Glutamatergic neuron (in vitro differentiated cells): ENCODE data around the gene CIC. TPM values are rescaled to one million over a fixed set of nuclear protein-coding genes. Genes with fewer than 3 reads are reported as not detected.

Experiments used
- DNase-seq: peaks from one replicate; pipeline ENCODE4 v3.0.0; 2022
- H3K27ac Mint-ChIP-seq: one replicate; pipeline ENCODE4 v1.8.0; 2020; ENCODE audit warnings: mild to moderate bottlenecking, mixed read lengths, inconsistent platforms; ENCODE audit not compliant: unreplicated experiment
- H3K27me3 Mint-ChIP-seq: one replicate; pipeline ENCODE4 v1.8.0; 2020; ENCODE audit warnings: mild to moderate bottlenecking, moderate library complexity, mixed read lengths, inconsistent platforms; ENCODE audit not compliant: unreplicated experiment
- H3K36me3 Mint-ChIP-seq: one replicate; pipeline ENCODE4 v1.8.0; 2020; ENCODE audit warnings: mild to moderate bottlenecking, mixed read lengths, inconsistent platforms; ENCODE audit not compliant: unreplicated experiment
- H3K4me1 Mint-ChIP-seq: one replicate; pipeline ENCODE4 v1.8.0; 2020; ENCODE audit warnings: mild to moderate bottlenecking, low read depth, mixed read lengths, inconsistent platforms; ENCODE audit not compliant: unreplicated experiment
- H3K4me3 Mint-ChIP-seq: one replicate; pipeline ENCODE4 v1.8.0; 2020; ENCODE audit warnings: mild to moderate bottlenecking, mixed read lengths, inconsistent platforms; ENCODE audit not compliant: unreplicated experiment
- H3K9me3 Mint-ChIP-seq: one replicate; pipeline ENCODE4 v1.8.0; 2020; ENCODE audit warnings: mild to moderate bottlenecking, moderate library complexity, mixed read lengths, inconsistent platforms; ENCODE audit not compliant: unreplicated experiment
- CTCF ChIP-seq: fragments of 200-600 bp; sonication (generic); IDR thresholded peaks from one replicate; pipeline ENCODE4 v1.5.0; 2021; ENCODE audit not compliant: partially characterized antibody, unreplicated experiment
- total RNA-seq: library from RNA; stranded (reverse); fragmentation: NEBNext Ultra II Directional; extraction: Animal tissue kit (Norgen Biotek cat#: 25700); gene quantifications from one replicate; pipeline ENCODE4 v1.2.1, GENCODE V29; 2021; ENCODE audit not compliant: unreplicated experiment

The CIC gene
- total RNA-seq, 1 donor from 2014 or later = 150 TPM

GRCh38 chr19:42278452-42279154, 9.6 kb downstream of the CIC start:
- H3K36me3 Mint-ChIP-seq = no peaks in the 10 kb centered on the region
- H3K27ac Mint-ChIP-seq = peak overlapping the region; percentile 97
- H3K9me3 Mint-ChIP-seq = peaks cover 16% of the 10 kb centered on the region
- DNase-seq = no peak
- H3K27me3 Mint-ChIP-seq = peaks cover 17% of the 10 kb centered on the region
- no peak for TF ChIP-seq CTCF
- peak overlapping the region; percentile 97 for H3K4me3 Mint-ChIP-seq
- peaks cover 28% of the 10 kb centered on the region for H3K4me1 Mint-ChIP-seq

GRCh38 chr19:42279155-42279901, 10.3 kb downstream of the CIC start:
- peaks cover 28% of the 10 kb centered on the region for H3K4me1 Mint-ChIP-seq
- peaks cover 17% of the 10 kb centered on the region for H3K27me3 Mint-ChIP-seq
- peak overlapping the region; percentile 97 for H3K27ac Mint-ChIP-seq
- no peak for DNase-seq
- H3K36me3 Mint-ChIP-seq = no peaks in the 10 kb centered on the region
- no peak for TF ChIP-seq CTCF
- peak overlapping the region; percentile 97 for H3K4me3 Mint-ChIP-seq
- H3K9me3 Mint-ChIP-seq = peaks cover 16% of the 10 kb centered on the region

GRCh38 chr19:42279902-42280814, 11.1 kb downstream of the CIC start:
- Mint-ChIP-seq H3K27ac (peak overlapping the region; percentile 97), H3K36me3 (no peaks in the 10 kb centered on the region), H3K27me3 (peaks cover 22% of the 10 kb centered on the region), H3K9me3 (peaks cover 19% of the 10 kb centered on the region), H3K4me1 (peaks cover 22% of the 10 kb centered on the region), H3K4me3 (peak overlapping the region; percentile 97)
- DNase-seq = peak; percentile 95
- TF ChIP-seq CTCF = peak; percentile 96

DNA sequence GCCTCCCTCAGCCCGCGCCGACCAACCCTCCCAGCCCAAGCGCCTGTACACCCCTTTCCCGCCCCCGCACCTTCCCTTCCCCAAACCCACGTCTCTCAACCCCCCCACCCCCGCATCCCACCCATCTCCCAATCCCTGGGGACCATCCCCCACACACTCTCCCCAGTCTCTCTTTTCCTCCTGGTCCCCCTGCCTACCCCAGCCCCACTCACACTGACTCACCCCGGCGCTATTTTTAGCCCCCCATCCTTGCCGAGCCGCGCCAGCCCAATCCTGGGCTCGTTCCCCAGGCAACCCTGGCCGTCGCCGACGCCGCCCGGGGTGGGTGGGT, 11.7 kb downstream of the CIC start:
- H3K9me3 Mint-ChIP-seq = peaks cover 17% of the 10 kb centered on the region
- no peak for DNase-seq
- H3K4me1 Mint-ChIP-seq = peaks cover 22% of the 10 kb centered on the region
- H3K4me3 Mint-ChIP-seq = no peak overlapping the region
- no peak overlapping the region for H3K27ac Mint-ChIP-seq
- no peaks in the 10 kb centered on the region for H3K36me3 Mint-ChIP-seq
- TF ChIP-seq CTCF = no peak
- H3K27me3 Mint-ChIP-seq = peaks cover 22% of the 10 kb centered on the region
